ENCODE measurements around the gene SORCS3.

Gene SORCS3

GRCh38 chr10:105279101-105279500 is 638.0 kb downstream of the SORCS3 start:
- no peak for DNase-seq

- no peak for DNase-seq
These were observed 639.8 kb downstream of the SORCS3 start for GRCh38 chr10:105280895-105281294.

- no peak for DNase-seq
These were observed 643.6 kb downstream of the SORCS3 start for GRCh38 chr10:105284476-105285215.

GRCh38 chr10:105288026-105288425 is 646.9 kb downstream of the SORCS3 start:
- DNase-seq: no peak

DNA sequence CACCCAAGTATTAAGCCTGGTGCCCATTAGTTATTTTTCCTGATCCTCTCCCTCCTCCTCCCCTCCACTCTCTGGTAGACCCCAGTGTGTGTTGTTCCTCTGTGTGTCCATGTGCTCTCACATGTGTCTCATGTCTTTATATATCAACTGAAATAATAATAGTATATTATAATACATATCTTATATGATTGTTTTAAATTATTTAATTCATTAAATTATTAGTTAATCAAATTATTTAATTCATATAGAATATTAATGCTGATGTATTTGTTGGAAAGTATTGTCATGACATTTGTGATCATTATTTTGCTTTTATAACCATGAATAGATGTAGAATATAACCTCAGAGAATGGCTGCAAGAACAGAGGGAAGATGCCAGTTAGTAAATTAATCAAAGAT is 647.5 kb downstream of the SORCS3 start:
- no peak for DNase-seq

GRCh38 chr10:105291571-105291970 is 650.5 kb downstream of the SORCS3 start:
- DNase-seq: no peak

DNA sequence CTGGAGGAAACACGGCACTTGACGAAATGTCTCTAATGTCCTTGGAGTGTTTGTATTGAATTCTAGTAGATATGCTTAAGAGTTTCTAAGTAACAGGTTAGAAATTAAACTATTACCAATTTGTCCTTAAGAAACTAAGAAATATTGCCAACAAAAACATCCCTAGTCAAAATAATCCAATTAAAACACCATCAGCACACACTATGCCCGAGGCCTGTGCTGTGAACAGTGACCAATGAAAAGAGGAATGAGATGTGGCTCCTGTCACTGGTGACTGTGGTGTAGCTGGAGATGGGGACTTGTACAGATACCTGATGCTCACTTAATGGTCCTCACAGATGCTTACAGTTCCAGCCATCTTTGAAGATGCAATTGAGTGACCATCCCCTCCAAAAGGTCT is 651.1 kb downstream of the SORCS3 start:
- DNase-seq: no peak
